GM21526 (cell line): Measurements from ENCODE around the gene KIF4A.
"Not testable (repeated sequence)": the region's sequence is repeated elsewhere in the genome, so short reads cannot be mapped to it uniquely, and the experiment has no call there.

Experiments
- ATAC-seq: cut with Tn5 transposase; IDR thresholded peaks from one replicate; pipeline ENCODE4 v1.9.1; 2021; ENCODE audit warnings: moderate library complexity; ENCODE audit not compliant: unreplicated experiment, low FRiP score

KIF4A gene

GRCh38 chrX:70386235-70386634 lies 96.3 kb downstream of the KIF4A start:
- no peak for ATAC-seq

GRCh38 chrX:70398899-70399298 lies 109.0 kb downstream of the KIF4A start:
- ATAC-seq, result no peak

- ATAC-seq, result not testable (repeated sequence)
Observed at GRCh38 chrX:70400181-70400580, 110.3 kb downstream of the KIF4A start.

- no peak for ATAC-seq
Observed at GRCh38 chrX:70402721-70403120, 112.8 kb downstream of the KIF4A start.

- no peak for ATAC-seq
Observed at GRCh38 chrX:70405003-70405402, 115.1 kb downstream of the KIF4A start.

- ATAC-seq, result no peak
Observed at GRCh38 chrX:70410921-70411320, 121.0 kb downstream of the KIF4A start.

- ATAC-seq, result no peak
Observed at GRCh38 chrX:70411475-70411874, 121.6 kb downstream of the KIF4A start.

GRCh38 chrX:70421618-70422017 lies 131.7 kb downstream of the KIF4A start:
- ATAC-seq, result no peak

- no peak for ATAC-seq
Observed at GRCh38 chrX:70422851-70423341, 133.0 kb downstream of the KIF4A start, which contains the start of gene GDPD2. GDPD2 (plus strand) TSS chrX:70423314; CDS start chrX:70424985, 1,671 bp downstream.

- no peak for ATAC-seq
Observed at GRCh38 chrX:70423936-70424675, 134.2 kb downstream of the KIF4A start.

GRCh38 chrX:70424801-70425200 lies 134.9 kb downstream of the KIF4A start:
- ATAC-seq, result no peak

- ATAC-seq, result no peak
Observed at GRCh38 chrX:70426286-70427278, 136.7 kb downstream of the KIF4A start.

- no peak for ATAC-seq
Observed at GRCh38 chrX:70427365-70427764, 137.5 kb downstream of the KIF4A start.

- no peak for ATAC-seq
Observed at GRCh38 chrX:70429759-70430158, 139.9 kb downstream of the KIF4A start.

- ATAC-seq, result no peak
Observed at GRCh38 chrX:70432936-70433847, 143.3 kb downstream of the KIF4A start.

- ATAC-seq, result peak; percentile 57
Observed at GRCh38 chrX:70433848-70434351, 144.0 kb downstream of the KIF4A start.

GRCh38 chrX:70434352-70434866 lies 144.5 kb downstream of the KIF4A start:
- ATAC-seq, result peak; percentile 46

- ATAC-seq, result no peak
Observed at GRCh38 chrX:70434914-70435586, 145.1 kb downstream of the KIF4A start.

- ATAC-seq, result no peak
Observed at GRCh38 chrX:70436343-70436742, 146.4 kb downstream of the KIF4A start.
